ENCODE results near the gene GOLGA6L25. TPM values are rescaled to one million over a fixed set of nuclear protein-coding genes. Genes with fewer than 3 reads are reported as not detected.
"Not testable (repeated sequence)": the region's sequence is repeated elsewhere in the genome, so short reads cannot be mapped to it uniquely, and the experiment has no call there.

Gene GOLGA6L25, protein sequence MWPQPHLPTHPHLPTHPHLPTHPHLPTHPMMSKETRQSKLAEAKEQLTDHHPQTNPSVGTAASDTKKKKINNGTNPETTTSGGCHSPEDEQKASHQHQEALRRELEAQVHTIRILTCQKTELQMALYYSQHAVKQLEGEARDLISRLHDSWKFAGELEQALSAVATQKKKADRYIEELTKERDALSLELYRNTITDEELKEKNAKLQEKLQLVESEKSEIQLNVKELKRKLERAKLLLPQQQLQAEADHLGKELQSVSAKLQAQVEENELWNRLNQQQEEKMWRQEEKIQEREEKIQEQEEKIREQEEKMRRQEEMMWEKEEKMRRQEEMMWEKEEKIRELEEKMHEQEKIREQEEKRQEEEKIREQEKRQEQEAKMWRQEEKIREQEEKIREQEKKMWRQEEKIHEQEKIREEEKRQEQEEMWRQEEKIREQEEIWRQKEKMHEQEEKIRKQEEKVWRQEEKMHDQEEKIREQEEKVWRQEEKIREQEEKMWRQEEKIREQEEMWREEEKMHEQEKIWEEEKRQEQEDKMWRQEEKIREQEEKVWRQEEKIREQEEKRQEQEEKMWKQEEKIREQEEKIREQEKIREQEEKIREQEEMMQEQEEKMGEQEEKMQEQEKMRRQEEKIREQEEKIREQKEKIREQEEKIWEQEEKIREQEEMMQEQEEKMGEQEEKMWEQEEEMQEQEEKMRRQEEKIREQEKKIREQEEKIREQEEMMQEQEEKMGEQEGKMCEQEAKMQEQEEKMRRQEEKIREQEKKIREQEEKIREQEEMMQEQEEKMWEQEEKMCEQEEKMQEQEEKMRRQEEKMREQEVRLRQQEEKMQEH
- not detected for polyA plus RNA-seq (2013, experiment 1 of 2)
- polyA plus RNA-seq (2013, experiment 2 of 2) = not detected

DNA sequence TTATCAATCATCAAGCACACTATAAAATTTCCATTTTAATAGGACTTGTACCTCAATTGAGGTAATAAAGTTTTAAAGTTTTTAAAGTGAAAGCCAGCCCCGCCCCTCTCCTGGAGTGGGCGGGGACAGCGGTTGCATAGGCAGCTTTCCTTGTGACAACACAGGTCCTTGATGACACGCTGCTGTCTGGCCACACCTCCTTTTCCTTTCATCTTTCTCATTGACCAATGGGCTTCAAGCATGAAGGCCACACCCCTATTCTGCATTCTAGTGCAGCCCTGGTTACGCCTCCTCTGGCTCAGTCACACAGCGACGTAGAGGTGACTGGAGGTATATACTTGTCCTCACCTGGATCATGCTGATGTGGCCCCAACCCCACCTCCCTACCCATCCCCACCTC is at the start of gene GOLGA6L25:
TSS of gene GOLGA6L25 (plus strand) at position 301 of the 400 bp plus-strand sequence. CDS start at position 362, 61 bp downstream.
- not testable (repeated sequence) for H3K9me3 ChIP-seq (replicated peaks in 1 of 2; ENCODE audit: control insufficient read depth in 2 of 2, insufficient read depth in 1 of 2, low read depth in 1 of 2, low read length in 2 of 2); H2BK12ac ChIP-seq (ENCODE audit: low read length); H3K23ac ChIP-seq (ENCODE audit: low read depth, low read length, poor library complexity); H4K91ac ChIP-seq (ENCODE audit: low read depth, low read length, poor library complexity); H3K4me3 ChIP-seq (ENCODE audit: low read length in 2 of 2); H2AFZ ChIP-seq (ENCODE audit: low read length); H3K27ac ChIP-seq (replicated peaks; ENCODE audit: low read length); H2BK120ac ChIP-seq (ENCODE audit: low read depth, low read length); H4K8ac ChIP-seq (ENCODE audit: low read depth, low read length); DNase-seq (ENCODE audit: low spot score); H2BK5ac ChIP-seq (ENCODE audit: low read length); H3K4me2 ChIP-seq (ENCODE audit: insufficient read depth, low read length, poor library complexity, severe bottlenecking); H3K9ac ChIP-seq (ENCODE audit: low read depth, low read length, poor library complexity); H2BK15ac ChIP-seq (ENCODE audit: low read length); H2AK5ac ChIP-seq (ENCODE audit: low read depth, low read length); H3K36me3 ChIP-seq (replicated peaks in 1 of 2; ENCODE audit: control insufficient read depth in 2 of 2, insufficient read depth in 2 of 2, low read length in 2 of 2); H3K27me3 ChIP-seq (ENCODE audit: control insufficient read depth in 3 of 3, insufficient read depth in 3 of 3, low read depth in 1 of 3, low read length in 3 of 3); H3K4me1 ChIP-seq (ENCODE audit: control insufficient read depth in 2 of 2, insufficient read depth in 1 of 2, low read depth in 1 of 2, low read length in 2 of 2); H3K79me1 ChIP-seq (ENCODE audit: low read depth, low read length); H3K18ac ChIP-seq (ENCODE audit: low read length); H3K4ac ChIP-seq (ENCODE audit: low read length); H3K14ac ChIP-seq (ENCODE audit: low read length)
- no CpG with 5 or more reads among the region's 7 CpGs for WGBS, 2 donors (ENCODE audit: extremely low coverage in 2 of 2, insufficient read length in 2 of 2, insufficient replicate concordance in 1 of 2)

DNA sequence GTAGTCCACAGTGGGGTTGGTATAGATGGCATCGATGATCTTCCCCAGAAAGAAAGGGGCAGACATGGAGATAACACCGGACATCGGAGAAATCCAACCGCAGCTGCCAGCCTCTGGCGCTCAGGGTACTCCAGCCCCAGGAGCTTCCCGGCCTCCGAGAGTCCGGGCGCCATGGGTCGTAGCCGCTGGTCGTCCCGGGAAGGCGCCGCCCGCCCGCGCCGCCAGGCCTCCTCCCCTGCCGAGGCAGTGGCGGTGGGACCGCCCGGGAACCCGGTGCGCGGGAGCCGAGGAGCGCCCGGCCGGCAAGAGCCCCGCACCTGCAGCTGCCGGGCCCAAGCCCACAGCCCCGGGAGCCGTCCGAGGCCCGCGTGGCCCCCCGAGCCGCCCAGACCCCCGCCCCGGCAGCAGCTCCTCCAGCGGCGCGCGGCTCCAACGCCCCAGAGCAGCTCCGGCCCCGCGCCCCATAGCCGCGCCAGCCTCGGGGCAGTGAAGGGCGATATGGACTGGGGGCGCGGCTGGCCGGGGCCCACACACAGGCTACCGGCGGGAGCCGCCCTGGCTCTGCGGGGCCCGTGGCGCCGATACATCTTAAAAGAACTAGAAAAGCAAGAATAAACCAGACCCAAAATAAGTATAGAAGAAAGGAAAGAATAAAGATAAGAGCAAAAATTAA is 45.0 kb upstream of the GOLGA6L25 start:
- not testable (repeated sequence) for H2BK15ac ChIP-seq (ENCODE audit: low read length); DNase-seq (ENCODE audit: low spot score); H4K8ac ChIP-seq (ENCODE audit: low read depth, low read length); H4K91ac ChIP-seq (ENCODE audit: low read depth, low read length, poor library complexity); H3K4me3 ChIP-seq (ENCODE audit: low read length in 2 of 2); H3K23ac ChIP-seq (ENCODE audit: low read depth, low read length, poor library complexity); H3K27ac ChIP-seq (replicated peaks; ENCODE audit: low read length); H2AFZ ChIP-seq (ENCODE audit: low read length); H2BK120ac ChIP-seq (ENCODE audit: low read depth, low read length); H3K9me3 ChIP-seq (replicated peaks in 1 of 2; ENCODE audit: control insufficient read depth in 2 of 2, insufficient read depth in 1 of 2, low read depth in 1 of 2, low read length in 2 of 2); H3K9ac ChIP-seq (ENCODE audit: low read depth, low read length, poor library complexity); H2AK5ac ChIP-seq (ENCODE audit: low read depth, low read length); H2BK12ac ChIP-seq (ENCODE audit: low read length); H3K4ac ChIP-seq (ENCODE audit: low read length); H3K27me3 ChIP-seq (ENCODE audit: control insufficient read depth in 3 of 3, insufficient read depth in 3 of 3, low read depth in 1 of 3, low read length in 3 of 3); H2BK5ac ChIP-seq (ENCODE audit: low read length); H3K4me1 ChIP-seq (ENCODE audit: control insufficient read depth in 2 of 2, insufficient read depth in 1 of 2, low read depth in 1 of 2, low read length in 2 of 2); H3K14ac ChIP-seq (ENCODE audit: low read length); H3K79me1 ChIP-seq (ENCODE audit: low read depth, low read length); H3K18ac ChIP-seq (ENCODE audit: low read length); H3K36me3 ChIP-seq (replicated peaks in 1 of 2; ENCODE audit: control insufficient read depth in 2 of 2, insufficient read depth in 2 of 2, low read length in 2 of 2)
- no CpG with 5 or more reads among the region's 63 CpGs for WGBS, 2 donors (ENCODE audit: extremely low coverage in 2 of 2, insufficient read length in 2 of 2, insufficient replicate concordance in 1 of 2)
- H3K4me2 ChIP-seq (ENCODE audit: insufficient read depth, low read length, poor library complexity, severe bottlenecking) = peak overlapping the region; percentile 18

DNA sequence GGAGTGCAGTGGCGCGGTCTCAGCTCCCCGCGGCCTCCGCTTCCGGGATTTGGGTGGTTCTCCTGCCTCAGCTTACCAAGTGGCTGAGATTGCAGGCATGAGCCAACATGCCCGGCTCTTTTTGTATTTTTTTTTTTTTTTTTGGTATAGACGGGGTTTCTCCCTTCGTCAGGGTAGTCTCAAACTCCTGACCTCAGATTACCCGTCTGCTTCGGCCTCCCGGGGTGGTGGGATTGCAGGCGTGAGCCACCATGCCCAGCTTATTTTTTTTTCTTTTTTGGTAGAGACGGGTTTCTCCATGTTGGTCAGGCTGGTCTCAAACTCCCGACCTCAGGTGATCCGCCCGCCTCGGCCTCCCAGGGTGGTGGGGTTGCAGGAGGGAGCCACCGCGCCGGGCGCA is 39.2 kb upstream of the GOLGA6L25 start:
- H4K8ac ChIP-seq (ENCODE audit: low read depth, low read length); DNase-seq (ENCODE audit: low spot score); H2BK120ac ChIP-seq (ENCODE audit: low read depth, low read length); H3K4me1 ChIP-seq (ENCODE audit: control insufficient read depth in 2 of 2, insufficient read depth in 1 of 2, low read depth in 1 of 2, low read length in 2 of 2); H2BK15ac ChIP-seq (ENCODE audit: low read length); H3K4me3 ChIP-seq (ENCODE audit: low read length in 2 of 2); H3K27ac ChIP-seq (replicated peaks; ENCODE audit: low read length); H3K18ac ChIP-seq (ENCODE audit: low read length); H2BK5ac ChIP-seq (ENCODE audit: low read length); H3K27me3 ChIP-seq (ENCODE audit: control insufficient read depth in 3 of 3, insufficient read depth in 3 of 3, low read depth in 1 of 3, low read length in 3 of 3); H3K14ac ChIP-seq (ENCODE audit: low read length); H3K9me3 ChIP-seq (replicated peaks in 1 of 2; ENCODE audit: control insufficient read depth in 2 of 2, insufficient read depth in 1 of 2, low read depth in 1 of 2, low read length in 2 of 2); H3K23ac ChIP-seq (ENCODE audit: low read depth, low read length, poor library complexity); H3K4me2 ChIP-seq (ENCODE audit: insufficient read depth, low read length, poor library complexity, severe bottlenecking); H2AFZ ChIP-seq (ENCODE audit: low read length); H4K91ac ChIP-seq (ENCODE audit: low read depth, low read length, poor library complexity); H3K4ac ChIP-seq (ENCODE audit: low read length); H3K79me1 ChIP-seq (ENCODE audit: low read depth, low read length); H3K9ac ChIP-seq (ENCODE audit: low read depth, low read length, poor library complexity); H2BK12ac ChIP-seq (ENCODE audit: low read length); H3K36me3 ChIP-seq (replicated peaks in 1 of 2; ENCODE audit: control insufficient read depth in 2 of 2, insufficient read depth in 2 of 2, low read length in 2 of 2); H2AK5ac ChIP-seq (ENCODE audit: low read depth, low read length): not testable (repeated sequence)
- WGBS, 2 donors (ENCODE audit: extremely low coverage in 2 of 2, insufficient read length in 2 of 2, insufficient replicate concordance in 1 of 2) = no CpG with 5 or more reads among the region's 22 CpGs
